UCSD-AML1 (cell line): Measurements from ENCODE around the gene FOS.
"Not testable (repeated sequence)": the region's sequence is repeated elsewhere in the genome, so short reads cannot be mapped to it uniquely, and the experiment has no call there.

Experiments
- DNase-seq: peaks from one replicate; lab custom pipeline; 2025; ENCODE audit not compliant: unreplicated experiment; lab: John Stamatoyannopoulos, UW

FOS gene

GRCh38 chr14:75274899-75275569, 3.6 kb upstream of the FOS start:
- DNase-seq: peak; percentile 63

- DNase-seq: no peak
Measured at GRCh38 chr14:75275598-75275997, 3.0 kb upstream of the FOS start.

DNA sequence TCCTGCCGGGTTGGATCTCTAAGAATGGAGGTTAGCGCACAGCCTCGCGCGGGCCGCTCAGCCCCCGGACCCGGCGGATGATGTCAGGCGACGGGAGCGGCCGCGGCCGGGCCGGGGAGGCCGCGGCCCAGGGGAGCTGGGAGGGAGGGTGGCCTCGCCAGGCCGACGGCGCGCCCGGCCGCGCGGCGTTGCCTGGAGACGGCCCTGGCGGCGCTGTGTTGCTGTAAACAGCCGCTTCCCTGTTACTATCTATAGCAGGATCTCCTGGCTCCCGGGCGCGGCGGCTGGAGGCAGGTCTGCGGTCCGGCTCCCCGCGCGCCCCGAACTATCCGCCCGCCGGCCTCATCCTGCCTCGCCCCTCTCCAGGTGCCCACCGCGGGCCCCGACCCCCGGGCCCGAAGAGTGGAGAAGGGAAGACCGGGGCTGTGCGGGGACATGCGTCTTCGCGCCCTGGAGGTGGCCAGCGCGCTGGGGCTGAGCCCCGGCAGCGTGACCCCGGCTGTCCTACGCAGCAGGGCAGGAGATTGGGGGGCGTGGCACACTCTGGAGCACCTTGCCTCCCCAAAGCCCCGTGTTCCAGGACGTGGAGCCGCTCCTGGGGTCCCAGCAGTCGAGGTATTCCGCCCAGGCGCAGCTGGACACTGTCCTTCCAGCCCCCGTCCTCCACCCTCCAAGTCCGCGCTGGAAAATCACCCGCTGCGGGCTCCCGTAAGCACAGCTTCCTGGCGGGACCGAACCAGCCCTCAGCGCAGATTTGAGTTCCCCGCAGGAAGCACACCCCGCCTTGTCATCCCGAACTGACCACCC, 1.4 kb upstream of the FOS start:
- DNase-seq: peak; percentile 63

DNA sequence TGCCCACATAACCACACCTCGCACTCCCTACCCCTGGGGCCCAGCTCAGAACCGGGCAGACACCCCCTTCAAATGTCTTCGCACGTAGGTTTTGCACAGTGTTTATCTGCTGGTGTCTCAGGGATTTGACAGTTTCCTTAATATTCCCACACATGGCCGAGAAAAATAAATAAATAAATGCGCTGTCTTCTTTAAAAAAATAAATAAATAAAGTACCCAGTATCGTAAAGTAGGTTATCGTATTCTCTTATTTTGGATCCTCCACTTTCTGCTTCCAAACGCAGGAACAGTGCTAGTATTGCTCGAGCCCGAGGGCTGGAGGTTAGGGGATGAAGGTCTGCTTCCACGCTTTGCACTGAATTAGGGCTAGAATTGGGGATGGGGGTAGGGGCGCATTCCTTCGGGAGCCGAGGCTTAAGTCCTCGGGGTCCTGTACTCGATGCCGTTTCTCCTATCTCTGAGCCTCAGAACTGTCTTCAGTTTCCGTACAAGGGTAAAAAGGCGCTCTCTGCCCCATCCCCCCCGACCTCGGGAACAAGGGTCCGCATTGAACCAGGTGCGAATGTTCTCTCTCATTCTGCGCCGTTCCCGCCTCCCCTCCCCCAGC, 710 bp upstream of the FOS start:
- DNase-seq: no peak

- DNase-seq: peak; percentile 42
Measured at GRCh38 chr14:75279153-75279762, 630 bp downstream of the FOS start.

GRCh38 chr14:75279763-75280290, 1.2 kb downstream of the FOS start:
- no peak for DNase-seq

DNA sequence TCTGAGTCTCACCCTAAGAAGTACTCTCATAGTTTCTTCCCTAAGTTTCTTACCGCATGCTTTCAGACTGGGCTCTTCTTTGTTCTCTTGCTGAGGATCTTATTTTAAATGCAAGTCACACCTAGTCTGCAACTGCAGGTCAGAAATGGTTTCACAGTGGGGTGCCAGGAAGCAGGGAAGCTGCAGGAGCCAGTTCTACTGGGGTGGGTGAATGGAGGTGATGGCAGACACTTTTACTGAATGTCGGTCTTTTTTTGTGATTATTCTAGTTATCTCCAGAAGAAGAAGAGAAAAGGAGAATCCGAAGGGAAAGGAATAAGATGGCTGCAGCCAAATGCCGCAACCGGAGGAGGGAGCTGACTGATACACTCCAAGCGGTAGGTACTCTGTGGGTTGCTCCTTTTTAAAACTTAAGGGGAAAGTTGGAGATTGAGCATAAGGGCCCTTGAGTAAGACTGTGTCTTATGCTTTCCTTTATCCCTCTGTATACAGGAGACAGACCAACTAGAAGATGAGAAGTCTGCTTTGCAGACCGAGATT, 1.7 kb downstream of the FOS start:
- no peak for DNase-seq

- DNase-seq: no peak
Measured at GRCh38 chr14:75280831-75281653, 2.4 kb downstream of the FOS start.

GRCh38 chr14:75281654-75282019, 3.0 kb downstream of the FOS start:
- DNase-seq: no peak

DNA sequence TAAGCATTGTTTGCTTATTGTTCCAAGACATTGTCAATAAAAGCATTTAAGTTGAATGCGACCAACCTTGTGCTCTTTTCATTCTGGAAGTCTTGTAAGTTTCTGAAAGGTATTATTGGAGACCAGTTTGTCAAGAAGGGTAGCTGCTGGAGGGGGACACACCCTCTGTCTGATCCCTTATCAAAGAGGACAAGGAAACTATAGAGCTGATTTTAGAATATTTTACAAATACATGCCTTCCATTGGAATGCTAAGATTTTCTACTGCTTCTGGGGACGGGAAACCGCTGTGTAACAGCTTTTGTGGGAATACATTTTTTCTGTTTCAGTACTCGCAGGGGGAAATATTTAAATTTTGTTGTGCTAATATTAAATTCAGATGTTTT, 3.5 kb downstream of the FOS start:
- DNase-seq: no peak

- DNase-seq: not testable (repeated sequence)
Measured at GRCh38 chr14:75282555-75283161, 4.0 kb downstream of the FOS start.

DNA sequence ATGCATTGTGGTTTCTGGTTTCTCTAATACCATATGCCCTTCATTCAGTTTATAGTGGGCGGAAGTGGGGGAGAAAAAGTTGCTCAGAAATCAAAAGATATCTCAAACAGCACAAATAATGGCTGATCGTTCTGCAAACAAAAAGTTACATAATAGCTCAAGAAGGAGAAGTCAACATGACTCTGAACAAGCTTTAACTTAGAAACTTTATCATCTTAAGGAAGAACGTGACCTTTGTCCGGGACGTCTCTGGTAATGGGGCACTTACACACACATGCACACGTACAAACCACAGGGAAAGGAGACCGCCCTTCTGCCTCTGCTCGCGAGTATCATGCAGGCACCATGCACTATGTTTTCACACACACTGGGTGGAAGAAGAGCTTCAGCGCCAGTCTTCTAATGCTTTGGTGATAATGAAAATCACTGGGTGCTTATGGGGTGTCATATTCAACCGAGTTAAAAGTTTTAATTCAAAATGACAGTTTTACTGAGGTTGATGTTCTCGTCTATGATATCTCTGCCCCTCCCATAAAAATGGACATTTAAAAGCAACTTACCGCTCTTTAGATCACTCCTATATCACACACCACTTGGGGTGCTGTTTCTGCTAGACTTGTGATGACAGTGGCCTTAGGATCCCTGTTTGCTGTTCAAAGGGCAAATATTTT, 4.7 kb downstream of the FOS start:
- no peak for DNase-seq

DNA sequence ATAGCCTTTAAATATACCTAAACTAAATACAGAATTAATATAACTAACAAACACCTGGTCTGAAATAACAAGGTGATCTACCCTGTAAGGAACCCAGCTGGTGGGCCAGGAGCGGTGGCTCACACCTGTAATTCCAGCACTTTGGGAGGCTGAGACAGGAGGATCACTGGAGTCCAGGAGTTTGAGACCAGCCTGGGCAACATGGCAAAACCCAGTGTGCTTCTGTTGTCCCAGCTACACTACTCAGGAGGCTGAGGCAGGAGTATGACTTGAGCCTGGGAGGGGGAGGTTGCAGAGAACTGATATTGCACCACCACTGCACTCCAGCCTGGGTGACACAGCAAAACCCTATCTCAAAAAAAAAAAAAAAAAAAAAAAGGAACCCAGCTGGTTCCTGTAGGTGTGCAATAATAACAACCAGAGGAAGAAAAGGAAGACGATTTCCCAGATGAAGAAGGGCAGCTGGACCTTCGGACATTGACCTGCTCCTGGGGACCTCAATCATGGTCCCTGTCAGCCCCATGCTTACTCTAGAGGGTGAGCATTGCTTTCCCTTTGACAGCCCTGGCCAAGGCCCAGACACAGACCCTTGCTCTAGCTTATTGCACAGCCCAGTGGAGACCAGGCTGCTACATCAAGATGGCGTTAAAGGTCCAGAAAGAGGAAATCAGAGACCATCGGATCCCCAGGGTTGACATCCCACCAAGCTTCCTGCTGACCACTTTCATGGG, 5.4 kb downstream of the FOS start:
- DNase-seq: peak; percentile 51

DNA sequence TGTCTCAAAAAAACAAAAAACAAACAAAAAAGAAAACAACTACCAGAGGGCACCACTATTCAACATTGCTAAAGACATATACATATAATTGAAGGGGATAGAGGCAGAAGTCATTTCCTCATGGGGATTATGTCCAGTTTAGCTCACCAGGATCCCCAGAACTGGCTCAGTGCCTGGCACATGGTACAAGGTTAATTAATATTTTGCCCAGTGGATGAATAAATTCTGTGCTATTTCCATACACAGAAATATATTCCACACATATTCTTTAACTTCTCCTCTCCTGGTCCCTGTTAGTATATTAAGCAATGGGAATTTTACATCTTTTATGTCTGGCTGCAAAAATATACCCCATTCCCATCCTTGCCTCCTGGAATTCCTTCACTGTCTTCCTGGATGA, 6.7 kb downstream of the FOS start:
- no peak for DNase-seq

GRCh38 chr14:75286313-75286712, 7.7 kb downstream of the FOS start:
- DNase-seq: no peak

- no peak for DNase-seq
Measured at GRCh38 chr14:75289840-75290388, 11.3 kb downstream of the FOS start.

DNA sequence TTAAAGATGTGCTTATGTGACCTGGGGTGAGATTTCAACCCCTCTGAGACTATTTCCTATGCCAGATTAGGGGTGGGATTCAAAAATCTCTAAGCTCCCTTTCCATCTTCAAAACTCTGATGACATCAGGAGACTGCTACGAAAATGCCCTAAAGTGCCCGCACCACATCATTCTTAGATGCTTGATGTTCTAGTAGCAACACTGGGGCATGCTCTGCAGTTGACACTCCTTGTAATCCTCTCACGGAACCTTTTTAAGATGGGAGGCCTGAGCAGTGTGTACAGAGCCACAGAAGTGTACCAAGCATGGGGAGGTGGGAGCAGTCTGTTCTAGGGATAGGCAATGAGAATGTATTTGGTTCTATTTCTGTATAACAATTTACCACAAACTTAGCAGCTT, 12.2 kb downstream of the FOS start:
- DNase-seq: no peak

GRCh38 chr14:75291331-75291730, 12.7 kb downstream of the FOS start:
- no peak for DNase-seq
